ENCODE results near the gene SFXN3. TPM values are rescaled to one million over a fixed set of nuclear protein-coding genes. Genes with fewer than 3 reads are reported as not detected.

The SFXN3 gene
- total and polyA plus RNA-seq, 2 of the 8 experiments (the other 6 are each of a cell fraction or from before 2014, with no cell fraction given), result 2.6 to 2.8 TPM

- H2AK5ac ChIP-seq (ENCODE audit: low read depth, low read length), result no peak overlapping the region
- H3K9ac ChIP-seq (replicated peaks in 1 of 4; ENCODE audit: extremely low read depth in 1 of 4, low read depth in 3 of 4, low read length in 3 of 4), result no peak overlapping the region
- H3K4me3 ChIP-seq (ENCODE audit: extremely low read depth in 1 of 4, insufficient read depth in 2 of 4, low read depth in 3 of 4, low read length in 4 of 4), result no peak overlapping the region
- no peak overlapping the region for H2BK15ac ChIP-seq (ENCODE audit: low read length)
- H3K23me2 ChIP-seq (ENCODE audit: low read depth, low read length), result no peaks in the 10 kb centered on the region; the same call in 1 of the 2 replicates
- no peak overlapping the region for H3K56ac ChIP-seq (replicated peaks; ENCODE audit: insufficient read length, low read depth, low read length)
- WGBS, 2 experiments (ENCODE audit: extremely low coverage in 1 of 2, insufficient coverage in 1 of 2, insufficient read length in 1 of 2, insufficient replicate concordance in 2 of 2, low coverage in 1 of 2, low lambda C conversion rate in 2 of 2, missing lambda C conversion rate in 1 of 2), result 88% methylated on average over 5 of the region's 5 CpGs; no CpG with 5 or more reads in 1 of the 2 experiments
- ChIA-PET CTCF (ENCODE audit: partially characterized antibody) (interaction anchor here (0.9 to 59.5 kb wide), 8 partner anchors 8 to 99 kb away, joined by 3 to 2176 read pairs (median 9); partner anchors contain the start of genes KAZALD1, PDZD7 and SFXN3), POLR2A (ENCODE audit: partially characterized antibody) (interaction anchor here (0.8 kb wide), 1 partner anchor 18 kb away, joined by 3 read pairs; no protein-coding TSS in a partner anchor)
- H2BK12ac ChIP-seq (ENCODE audit: low read depth, low read length), result no peak overlapping the region
- H3K4ac ChIP-seq (replicated peaks; ENCODE audit: insufficient read length, low read depth, low read length), result no peak overlapping the region
- peaks cover 7 to 22% (median 18%) of the 10 kb centered on the region in 4 experiments for H3K27me3 ChIP-seq (replicated peaks in 1 of 4; ENCODE audit: control insufficient read depth in 3 of 4, extremely low read depth in 1 of 4, insufficient read depth in 3 of 4, low read length in 3 of 4)
- peaks cover 0 to 3% of the 10 kb centered on the region in 2 experiments; a peak in 1 of 4 replicates for H3K79me2 ChIP-seq (ENCODE audit: control insufficient read depth in 1 of 2, insufficient read depth in 2 of 2, low read length in 2 of 2)
- DNase-seq (ENCODE audit: low read depth in 1 of 2, low spot score in 2 of 2) (no peak), FAIRE-seq (no peak)
- no peak overlapping the region for H2BK120ac ChIP-seq (replicated peaks; ENCODE audit: low read depth, low read length)
- H3K4me1 ChIP-seq (replicated peaks in 1 of 4; ENCODE audit: control insufficient read depth in 3 of 4, insufficient read depth in 4 of 4, low read length in 3 of 4), result peaks cover 0 to 10% (median 5%) of the 10 kb centered on the region in 4 experiments; a peak in 4 of 7 replicates
- H3K23ac ChIP-seq (ENCODE audit: insufficient read length), result no peak overlapping the region
- no peak overlapping the region for H3K18ac ChIP-seq (ENCODE audit: extremely low read depth, low read length)
- no peak overlapping the region for H2BK20ac ChIP-seq (ENCODE audit: low read length)
- peaks cover 9 to 12% of the 10 kb centered on the region in 2 experiments for H4K20me1 ChIP-seq (replicated peaks in 1 of 2; ENCODE audit: control insufficient read depth in 1 of 2, insufficient read depth in 2 of 2, low read length in 2 of 2)
- no peak overlapping the region for H3K4me2 ChIP-seq (ENCODE audit: insufficient read depth in 1 of 2, low read depth in 2 of 2, low read length in 2 of 2)
- H3K27ac ChIP-seq (ENCODE audit: low read depth, low read length), result no peak overlapping the region
- H2BK5ac ChIP-seq (ENCODE audit: low read depth, low read length), result no peak overlapping the region
- H3K14ac ChIP-seq (ENCODE audit: insufficient read length), result no peak overlapping the region
- H4K8ac ChIP-seq (ENCODE audit: extremely low read depth, insufficient read depth, low read length), result no peak overlapping the region
- H4K5ac ChIP-seq (ENCODE audit: insufficient read length, low read depth, low read length), result no peak overlapping the region
- no peak overlapping the region for H2AFZ ChIP-seq (ENCODE audit: low read length)
- no peak overlapping the region for H4K91ac ChIP-seq (replicated peaks; ENCODE audit: insufficient read length, low read length)
- H3K36me3 ChIP-seq (ENCODE audit: control insufficient read depth in 2 of 4, insufficient read depth in 4 of 4, low read length in 3 of 4), result no peaks in the 10 kb centered on the region; a peak in 1 of 8 replicates
- no peaks in the 10 kb centered on the region for H3K9me3 ChIP-seq (ENCODE audit: insufficient read depth in 2 of 2, low read depth in 1 of 2, low read length in 1 of 2)
- no peaks in the 10 kb centered on the region; the same call in 1 of the 2 replicates for H3K79me1 ChIP-seq (ENCODE audit: low read depth, low read length)
- TF ChIP-seq CBX8 (IDR thresholded peaks at IDR 0.05; ENCODE audit: borderline replicate concordance, low read depth, low read length) (no peak), RNF2 (IDR thresholded peaks at IDR 0.05; ENCODE audit: borderline replicate concordance, low read depth, low read length, missing control alignments, poor library complexity, severe bottlenecking) (no peak), JUN (IDR thresholded peaks at IDR 0.05; ENCODE audit: low read depth, low read length) (no peak), JUND (IDR thresholded peaks at IDR 0.05; ENCODE audit: low read length) (no peak), GABPA (IDR thresholded peaks at IDR 0.05; ENCODE audit: borderline replicate concordance, insufficient read depth, low read length) (no peak), SAP30 (IDR thresholded peaks at IDR 0.05; ENCODE audit: insufficient read depth, insufficient replicate concordance, low read length) (no peak), SP2 (IDR thresholded peaks at IDR 0.05; ENCODE audit: low read length) (no peak), CEBPB (IDR thresholded peaks at IDR 0.05; ENCODE audit: low read depth, low read length) (no peak), CTBP2 (IDR thresholded peaks at IDR 0.05; ENCODE audit: borderline replicate concordance, insufficient read depth, insufficient read length, low read length) (no peak), TCF12 (IDR thresholded peaks at IDR 0.05; ENCODE audit: low read depth, low read length) (no peak), KDM5A (IDR thresholded peaks at IDR 0.05; ENCODE audit: low read length) (no peak)
- TF ChIP-seq, protein P1, sequence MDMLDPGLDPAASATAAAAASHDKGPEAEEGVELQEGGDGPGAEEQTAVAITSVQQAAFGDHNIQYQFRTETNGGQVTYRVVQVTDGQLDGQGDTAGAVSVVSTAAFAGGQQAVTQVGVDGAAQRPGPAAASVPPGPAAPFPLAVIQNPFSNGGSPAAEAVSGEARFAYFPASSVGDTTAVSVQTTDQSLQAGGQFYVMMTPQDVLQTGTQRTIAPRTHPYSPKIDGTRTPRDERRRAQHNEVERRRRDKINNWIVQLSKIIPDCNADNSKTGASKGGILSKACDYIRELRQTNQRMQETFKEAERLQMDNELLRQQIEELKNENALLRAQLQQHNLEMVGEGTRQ (IDR thresholded peaks at IDR 0.05; ENCODE audit: low read length), result no peak
These were observed 23.8 kb downstream of the SFXN3 start for GRCh38 chr10:101054876-101055275.

Data from H1 (cell line).